HG02571 (cell line): ENCODE data around the gene HSPA9.

ENCODE experiments used
- ATAC-seq: cut with Tn5 transposase; IDR thresholded peaks from one replicate; pipeline ENCODE4 v1.9.1; 2021; ENCODE audit warnings: mild to moderate bottlenecking, moderate library complexity; ENCODE audit not compliant: unreplicated experiment

The HSPA9 gene

DNA sequence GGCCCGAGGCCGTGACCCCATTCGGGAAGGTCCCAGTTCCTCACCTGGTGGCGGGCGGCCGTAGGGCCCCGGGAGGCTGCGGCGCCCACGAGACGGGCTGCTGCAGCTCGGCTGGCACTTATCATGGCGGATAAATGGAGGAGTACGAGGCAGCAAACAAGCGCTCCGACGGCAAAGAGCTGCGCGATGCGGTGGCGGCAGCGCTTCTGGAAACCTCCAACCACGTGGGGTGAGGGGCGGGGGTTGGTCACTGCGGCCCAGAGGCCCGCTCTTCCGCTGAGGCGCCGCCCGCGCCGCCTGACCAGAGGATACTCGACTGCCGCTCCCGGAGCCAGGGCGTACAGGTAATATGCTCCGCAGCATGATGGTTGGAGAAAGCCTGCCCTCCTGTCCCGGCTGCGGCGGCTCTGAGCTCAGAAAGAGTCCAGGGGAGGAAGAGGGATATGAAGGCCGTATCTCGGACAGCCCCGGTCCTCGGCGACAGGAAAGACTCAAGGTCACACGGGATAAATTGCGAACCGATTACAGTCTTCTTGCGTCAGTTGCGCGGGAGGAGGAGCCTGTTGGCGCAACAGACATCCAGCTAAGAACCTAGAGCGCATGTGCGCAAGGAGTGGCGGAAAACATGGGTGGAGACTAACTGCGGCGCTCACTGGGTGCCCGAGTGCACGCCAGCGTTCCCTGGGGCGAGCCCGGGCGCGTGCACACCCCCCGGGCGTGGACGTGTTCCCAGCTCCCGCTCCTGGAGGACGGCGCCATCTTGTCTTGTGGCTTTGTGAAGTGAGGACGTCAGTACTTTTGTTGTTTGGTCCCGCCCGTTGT, at the start of gene HSPA9:
Gene HSPA9 (minus strand): TSS at position 208 of the 822 bp plus-strand sequence. CDS start 83 bp downstream, at position 125.
- ATAC-seq: peak; percentile 86

DNA sequence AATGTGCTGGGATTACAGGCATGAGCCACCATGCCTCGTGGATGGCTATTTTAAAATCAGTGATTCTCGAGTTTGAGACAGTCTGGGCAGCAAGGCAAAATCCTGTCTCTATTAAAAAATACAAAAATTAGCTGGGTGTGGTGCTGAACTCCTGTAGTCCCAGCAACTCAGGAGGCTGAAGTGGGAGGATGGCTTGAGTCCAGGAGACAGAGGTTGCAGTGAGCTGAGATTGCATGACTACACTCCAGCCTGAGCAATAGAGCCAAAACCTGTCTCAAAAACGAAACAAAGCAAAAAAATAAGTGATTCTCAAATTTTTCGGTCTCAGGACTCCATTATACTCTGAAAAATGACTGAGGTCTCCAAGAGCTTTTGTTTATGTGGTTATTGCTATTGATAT, 47.9 kb upstream of the HSPA9 start:
- ATAC-seq: no peak

DNA sequence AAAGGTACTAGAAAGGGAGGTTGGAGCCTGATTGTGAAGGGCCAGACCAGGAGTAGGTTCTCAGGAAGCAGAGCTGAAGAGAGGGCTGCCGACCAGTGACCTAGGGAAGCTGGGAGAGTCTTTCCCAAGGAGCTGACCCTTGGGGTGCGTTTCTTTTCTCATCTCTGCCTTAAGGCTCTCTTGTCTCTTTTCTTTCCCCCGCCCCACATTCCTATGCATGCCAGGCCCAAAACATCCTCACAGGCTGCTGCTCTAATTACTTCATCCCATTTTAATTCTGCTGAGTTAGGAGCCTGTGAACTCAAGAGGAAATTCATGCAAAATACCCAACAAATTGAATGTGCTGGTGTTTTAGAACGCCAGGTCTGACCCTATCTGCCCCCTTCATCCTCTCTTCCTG, 46.9 kb upstream of the HSPA9 start:
- ATAC-seq: no peak

DNA sequence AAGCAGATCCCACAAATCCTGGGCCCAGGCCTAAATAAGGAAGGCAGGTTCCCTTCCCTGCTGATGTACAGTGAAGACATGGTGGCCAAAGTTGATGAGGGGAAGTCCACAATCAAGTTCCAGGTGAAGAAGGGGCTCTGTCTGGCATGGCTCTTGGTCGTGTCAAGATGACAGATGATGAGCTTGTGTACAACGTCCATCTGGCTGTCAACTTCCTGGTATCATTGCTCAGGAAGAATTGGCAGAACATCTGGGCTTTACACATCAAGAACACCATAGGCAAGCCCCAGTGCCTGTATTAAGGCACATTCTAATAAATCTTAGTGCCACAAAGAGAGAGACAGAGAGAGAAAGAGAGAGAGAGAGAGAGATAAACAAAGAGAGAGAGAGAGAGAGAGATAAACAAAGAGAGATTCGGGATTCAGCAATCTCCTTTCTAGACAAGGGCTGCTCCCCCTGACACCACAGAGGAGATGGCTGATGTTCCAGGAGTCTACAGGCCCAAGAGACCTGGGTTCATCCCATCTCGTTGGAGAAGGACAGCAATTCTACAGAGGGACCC, 45.5 kb upstream of the HSPA9 start:
- ATAC-seq: no peak

DNA sequence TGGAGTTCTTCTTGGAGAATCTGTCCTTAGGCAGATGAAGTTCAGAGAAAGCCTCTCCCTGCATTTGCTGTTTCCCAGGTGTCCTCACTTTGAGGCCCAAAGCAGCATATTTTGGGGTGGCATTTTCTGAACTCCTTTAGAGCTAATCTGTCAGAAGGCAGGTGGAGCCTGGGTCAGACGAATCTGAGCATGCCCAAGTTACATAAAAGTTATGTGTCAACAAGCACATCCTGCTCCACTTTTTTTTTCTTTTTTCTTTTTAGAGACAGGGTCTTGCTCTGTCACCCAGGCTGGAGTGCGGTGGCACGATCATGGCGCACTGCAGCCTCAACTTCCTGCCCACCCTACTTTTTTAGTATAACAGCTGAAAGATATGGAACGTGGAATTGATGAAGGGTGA, 41.3 kb upstream of the HSPA9 start:
- no peak for ATAC-seq

DNA sequence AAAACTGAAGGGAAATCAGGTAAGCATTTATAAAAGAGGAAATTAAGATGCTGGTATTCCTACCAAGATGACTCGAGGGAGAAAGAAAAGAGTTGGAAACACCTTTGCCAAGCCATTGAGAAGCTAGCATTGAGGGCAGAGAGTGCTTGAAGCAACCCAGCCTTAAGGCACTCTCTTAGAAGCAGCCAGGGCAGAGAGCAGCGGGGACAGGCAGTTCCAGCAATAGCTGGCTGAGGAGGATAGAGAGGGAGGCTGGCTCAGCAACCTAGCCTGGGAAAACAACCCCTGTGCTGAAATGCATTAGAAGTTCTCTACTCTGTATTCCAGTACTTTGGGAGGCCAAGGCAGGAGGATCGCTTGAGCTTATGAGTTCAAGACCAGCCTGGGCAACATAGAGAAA, 40.3 kb upstream of the HSPA9 start:
- ATAC-seq: no peak

DNA sequence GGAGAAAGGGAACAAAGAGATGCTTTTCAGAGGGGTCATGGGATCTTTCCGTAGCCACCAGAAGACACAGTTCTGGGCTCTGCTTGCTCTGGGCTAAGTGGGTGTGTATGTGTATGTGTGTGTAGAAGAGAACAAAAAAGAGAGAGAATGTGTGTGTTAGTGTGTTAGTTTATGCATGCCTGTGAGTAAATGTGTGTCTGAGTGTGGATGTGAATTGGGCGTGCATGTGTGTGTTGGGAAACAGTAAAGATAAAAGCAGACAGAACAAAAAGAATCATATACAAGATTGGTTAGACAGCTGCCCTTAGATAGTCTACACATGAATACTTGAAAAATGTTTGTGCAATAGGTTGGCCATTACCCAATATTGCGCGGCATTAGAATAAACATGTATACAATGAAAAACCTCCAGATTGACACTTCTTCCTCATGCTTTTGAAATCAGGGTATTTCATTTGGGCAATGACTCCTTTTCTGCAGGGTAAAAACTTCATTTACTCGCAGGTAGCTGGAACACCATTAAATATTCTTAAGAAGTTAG, 36.5 kb upstream of the HSPA9 start:
- no peak for ATAC-seq

DNA sequence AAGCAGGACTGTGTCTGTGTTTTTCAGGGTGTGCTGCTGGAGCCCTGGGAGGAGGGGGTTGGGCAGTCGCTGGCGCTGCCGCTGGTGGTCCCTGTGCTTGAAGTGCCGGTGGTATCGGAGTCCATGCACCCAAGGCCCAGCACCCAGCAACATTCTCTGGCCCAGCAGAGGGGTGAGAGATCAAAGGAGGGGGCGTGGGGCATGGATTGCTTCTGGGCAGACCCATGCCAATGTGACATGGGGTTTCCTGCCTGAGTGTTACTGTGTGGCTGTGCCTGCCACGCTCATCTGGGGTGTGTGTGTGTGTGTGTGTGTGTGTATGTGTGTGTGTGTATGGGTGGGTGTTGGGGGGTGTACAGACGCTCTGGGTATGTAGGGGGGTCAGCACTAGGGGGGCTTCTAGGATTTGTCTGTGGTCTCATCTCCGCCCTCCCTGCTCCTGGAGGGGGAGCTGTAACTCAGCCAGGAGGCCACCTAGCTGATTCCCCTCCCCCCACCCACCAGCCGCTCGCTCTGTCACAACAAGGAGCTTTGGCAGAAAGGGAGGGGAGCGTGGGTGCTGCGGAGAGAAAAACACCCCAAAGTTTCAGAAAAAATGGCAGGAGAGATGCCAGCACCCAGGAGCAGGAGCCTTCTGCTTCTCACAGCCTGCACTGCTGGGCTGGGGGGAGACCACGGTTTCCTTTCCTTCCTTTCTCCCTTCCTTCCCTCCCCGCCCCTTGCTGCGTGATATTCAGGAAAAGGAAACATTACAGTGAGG, 35.9 kb upstream of the HSPA9 start:
- ATAC-seq: no peak

DNA sequence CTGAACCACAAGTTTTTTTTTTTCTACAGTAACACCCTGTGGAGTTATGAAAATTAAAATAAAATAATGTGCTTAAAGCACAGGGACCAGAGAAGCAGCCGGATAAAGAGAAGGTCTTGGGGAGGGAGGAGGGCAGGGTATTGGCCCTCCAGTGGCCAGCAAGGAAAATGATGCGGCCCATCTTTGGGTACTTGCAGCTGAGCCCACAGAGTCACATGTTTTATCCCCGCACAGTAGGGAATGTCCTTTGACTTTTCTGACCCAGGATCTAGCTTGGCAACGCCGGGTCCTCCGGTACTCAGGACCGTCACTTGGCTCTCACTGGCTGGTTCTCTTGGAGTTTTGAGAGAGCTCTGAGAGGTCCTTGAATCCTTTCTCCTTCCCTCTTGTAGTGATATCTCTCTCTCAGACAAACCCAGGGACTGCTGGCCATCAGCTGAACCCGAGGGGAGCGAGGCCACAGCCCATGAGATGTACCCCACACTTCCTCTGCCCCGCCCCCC, 35.3 kb upstream of the HSPA9 start:
- ATAC-seq: no peak

DNA sequence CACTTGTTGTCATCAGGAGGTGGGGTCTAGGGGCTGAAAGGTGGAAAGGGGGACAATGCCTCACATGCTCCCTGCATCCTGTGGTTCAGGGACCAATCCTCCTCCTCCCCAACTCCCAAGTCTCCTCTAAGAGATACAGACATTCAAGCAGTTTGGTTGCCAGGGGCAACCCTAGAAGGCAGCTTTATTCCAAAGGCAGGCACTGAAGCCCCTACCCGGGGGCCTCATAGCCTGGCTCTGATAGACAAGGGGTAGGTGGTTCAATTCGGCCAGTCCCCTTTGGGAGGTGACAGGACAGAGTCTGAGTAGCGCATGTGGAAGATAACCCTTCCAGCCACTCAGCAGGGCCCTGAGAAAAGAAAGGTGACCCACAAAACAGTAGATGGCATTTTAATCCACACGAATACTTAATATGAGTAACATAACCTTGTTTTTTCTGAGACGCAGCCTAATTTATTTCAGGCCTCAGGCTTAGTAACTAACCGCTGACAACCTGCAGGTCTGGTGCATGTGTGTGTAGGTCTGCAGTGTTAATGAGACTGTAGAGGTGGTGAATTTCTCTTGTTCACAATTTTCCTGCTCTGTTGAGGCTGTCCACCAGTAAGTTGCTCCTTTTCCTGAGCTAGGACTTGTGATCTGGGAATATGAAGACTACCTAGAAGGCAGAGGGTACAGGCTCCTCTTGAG, 31.3 kb upstream of the HSPA9 start:
- no peak for ATAC-seq

DNA sequence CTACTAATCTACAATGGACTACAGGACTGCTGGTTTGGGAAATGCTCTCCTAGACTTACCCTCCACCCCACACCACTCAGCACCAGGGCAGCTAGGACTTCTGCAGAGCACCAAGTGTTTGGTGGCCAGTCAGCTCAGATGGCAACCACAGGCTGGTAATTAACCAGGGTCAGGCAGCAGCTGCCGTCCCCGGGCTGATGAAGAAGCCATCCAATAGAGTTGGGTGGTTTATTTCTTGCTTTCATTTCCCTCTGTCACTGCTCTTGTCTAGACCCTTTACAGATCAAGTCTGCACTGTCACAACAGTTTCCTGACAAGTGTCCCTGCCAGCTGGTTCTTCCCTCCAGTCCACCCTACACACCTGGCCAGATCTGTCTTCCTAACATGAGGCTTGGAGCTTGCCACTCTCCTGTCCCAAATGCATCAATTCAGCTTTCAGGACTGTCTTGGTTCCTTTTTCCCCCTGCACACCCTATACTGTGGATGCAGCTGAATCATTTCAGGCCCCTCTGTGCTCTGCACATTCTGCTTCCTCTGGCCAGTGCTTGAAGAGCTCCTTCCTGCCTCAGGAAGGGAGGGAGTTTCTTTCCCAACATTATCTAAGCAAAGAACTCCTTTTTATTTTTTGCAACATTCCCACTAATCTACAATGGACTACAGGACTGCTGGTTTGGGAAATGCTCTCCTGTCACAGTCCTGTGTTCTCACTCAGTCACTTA, 30.2 kb upstream of the HSPA9 start:
- no peak for ATAC-seq

DNA sequence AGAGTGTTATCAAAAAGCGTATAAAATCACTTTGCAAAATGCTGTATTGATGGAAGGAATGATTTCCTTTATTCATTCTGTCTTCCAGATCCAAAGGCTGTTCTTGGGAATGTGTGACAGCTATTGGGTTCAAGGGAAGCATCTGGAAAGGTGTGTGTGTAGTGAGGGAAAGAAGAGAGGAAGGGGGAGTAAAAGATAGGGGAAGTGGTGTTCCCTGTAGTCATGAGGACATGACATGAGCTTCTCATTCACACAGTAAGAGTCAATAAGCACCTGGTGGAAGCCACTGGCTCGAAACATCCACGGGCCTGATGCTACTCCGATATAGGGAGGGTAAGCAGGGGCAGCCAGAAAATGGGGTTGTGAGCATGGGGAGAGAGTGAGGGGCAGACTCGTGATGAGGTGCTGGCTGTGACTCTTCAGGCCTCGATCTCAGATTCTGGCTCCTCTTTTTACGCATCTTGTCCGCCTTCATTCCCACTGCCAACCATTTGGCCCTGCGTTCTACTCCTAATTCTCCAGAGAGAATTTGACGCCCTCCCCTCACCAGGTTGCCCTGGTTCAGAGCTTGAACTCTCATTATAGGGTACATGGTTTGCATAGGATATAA, 29.1 kb upstream of the HSPA9 start:
- no peak for ATAC-seq

DNA sequence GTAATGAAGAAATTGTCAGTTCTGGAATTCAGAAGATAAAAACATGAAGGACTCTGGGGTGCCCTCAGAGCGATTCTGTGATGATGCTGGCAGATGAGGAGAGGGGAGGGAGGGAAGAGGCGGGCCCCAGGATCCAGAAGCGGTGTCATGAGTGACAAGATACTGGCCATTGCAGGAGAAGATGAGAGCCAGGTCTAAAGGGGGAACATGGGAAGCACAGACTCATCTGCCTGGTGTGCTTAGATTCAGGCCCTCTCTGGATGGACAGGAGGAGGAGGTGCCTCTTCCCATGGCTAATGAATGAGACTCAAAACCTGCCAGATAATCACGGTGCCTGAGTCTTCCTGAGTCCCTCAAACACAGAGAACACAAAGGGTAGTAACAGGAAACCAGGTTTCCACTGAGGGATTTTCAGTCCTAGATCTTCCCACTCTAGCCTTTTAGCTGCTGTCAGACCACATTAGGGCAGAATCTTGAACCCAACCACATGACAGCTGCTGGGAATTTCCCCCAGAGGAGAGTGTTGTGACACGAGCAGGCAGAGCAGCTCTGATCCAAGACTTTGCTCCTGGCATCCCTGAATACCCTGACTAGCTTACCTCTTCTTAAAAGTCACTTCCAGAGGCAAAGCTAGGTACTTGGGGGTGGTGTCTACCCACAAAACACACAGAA, 28.2 kb upstream of the HSPA9 start:
- peak; percentile 50 for ATAC-seq

DNA sequence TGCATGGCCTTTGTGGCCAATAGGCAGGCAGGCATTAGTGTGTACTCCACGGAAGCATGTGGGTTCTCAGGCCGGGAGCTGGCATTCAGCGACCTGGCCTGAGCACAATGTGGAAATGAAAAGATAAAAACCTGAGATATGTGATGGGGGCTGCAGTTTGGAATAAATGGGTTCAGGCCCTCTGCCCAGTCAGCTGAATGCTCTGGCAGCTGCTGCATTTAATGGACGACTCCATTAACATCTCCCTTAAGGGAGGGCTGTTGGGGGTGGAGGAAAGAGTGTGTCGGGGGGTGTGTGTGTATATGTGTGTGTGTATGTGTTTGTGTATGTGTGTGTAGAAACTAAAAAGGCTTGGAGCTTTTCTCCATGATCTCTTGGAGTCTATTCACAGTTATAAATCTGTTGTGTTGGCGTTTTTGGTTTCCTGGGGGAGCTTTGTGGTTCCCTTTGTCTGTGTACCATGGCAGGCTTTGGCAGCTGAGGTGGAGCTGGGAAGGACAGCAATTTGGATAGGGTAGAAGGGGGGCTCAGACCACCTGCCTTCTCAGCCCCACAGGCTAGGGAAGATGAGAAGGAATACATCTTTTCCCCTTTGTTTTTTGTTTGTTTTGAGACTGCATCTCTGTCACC, 27.3 kb upstream of the HSPA9 start:
- no peak for ATAC-seq

DNA sequence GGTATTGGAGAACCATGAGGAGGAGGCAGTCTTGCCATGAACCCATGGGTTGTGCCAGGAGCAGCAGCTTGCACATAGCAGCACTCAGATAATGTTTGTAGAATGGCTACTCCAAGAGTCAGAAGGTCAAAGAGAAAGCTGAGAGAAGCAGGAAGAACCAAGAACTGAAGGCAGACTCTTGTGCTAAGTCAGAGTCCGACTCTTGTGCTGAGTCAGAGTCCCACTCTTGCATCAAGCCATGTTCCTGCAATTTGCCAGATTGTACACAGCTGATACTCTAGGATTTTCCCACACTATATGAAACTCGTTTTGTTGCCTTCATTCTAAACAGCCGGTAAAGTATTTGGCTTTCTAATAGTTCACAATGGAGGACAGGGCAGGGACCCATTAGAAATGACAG, 26.2 kb upstream of the HSPA9 start:
- ATAC-seq: no peak

DNA sequence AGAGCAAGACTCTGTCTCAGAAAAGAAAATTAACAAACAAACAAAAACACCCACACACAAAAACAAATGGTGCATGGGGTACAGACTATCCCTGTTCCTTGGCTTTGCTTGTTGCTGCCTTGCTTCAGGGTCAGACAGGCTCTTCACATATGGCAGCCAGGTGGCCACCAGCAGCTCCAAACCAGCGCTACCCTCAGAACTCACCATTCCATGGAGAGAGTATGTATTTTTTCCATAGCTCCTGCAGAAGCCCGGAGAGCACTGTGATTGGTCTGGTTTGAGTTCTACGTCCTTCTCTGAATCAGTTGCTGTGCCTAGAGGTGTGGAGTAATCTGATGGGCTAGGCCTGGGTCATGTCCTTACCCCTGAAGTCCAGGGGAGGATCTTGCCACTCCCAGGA, 25.2 kb upstream of the HSPA9 start:
- no peak for ATAC-seq

DNA sequence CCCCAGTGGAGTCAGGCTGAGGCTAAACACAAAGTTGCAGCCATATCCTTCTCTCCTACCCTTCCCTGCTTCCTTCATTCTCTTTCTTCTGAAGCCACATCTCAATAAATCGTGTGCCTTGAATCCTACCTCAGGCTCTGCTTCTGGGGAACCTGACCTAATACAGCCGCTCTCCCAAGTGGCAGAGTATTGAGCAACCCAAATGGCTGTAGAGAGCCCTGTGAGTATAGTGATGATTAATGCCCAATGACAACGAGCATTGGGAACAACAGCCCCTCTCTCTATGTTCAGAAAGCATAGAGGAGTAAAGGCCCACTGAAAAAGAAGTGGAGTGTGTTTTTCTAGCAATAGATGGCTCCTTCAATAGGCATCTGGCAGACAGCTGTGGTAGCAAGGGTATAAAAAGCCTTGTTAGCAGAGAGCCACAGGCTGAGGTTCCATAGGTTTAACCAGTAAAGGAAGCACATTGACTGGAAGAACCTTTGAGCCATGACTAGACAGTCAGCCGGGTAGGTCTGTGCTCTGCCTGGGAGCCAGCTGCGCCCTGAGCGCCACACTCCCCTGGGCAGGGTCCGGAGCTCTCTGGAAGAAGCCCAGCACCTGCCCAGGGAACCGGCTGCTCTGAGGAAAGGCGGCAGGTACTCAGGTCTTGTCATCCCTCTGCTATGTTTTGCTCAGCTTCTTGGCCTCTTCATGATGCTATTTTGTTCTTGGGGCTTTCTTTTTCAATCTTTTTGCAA, 22.6 kb upstream of the HSPA9 start:
- no peak for ATAC-seq
